Muscle layer of duodenum (tissue), 2 donors: ENCODE measurements around the gene RPS25.
"Not testable (repeated sequence)": the region's sequence is repeated elsewhere in the genome, so short reads cannot be mapped to it uniquely, and the experiment has no call there.

ENCODE experiments used
- H3K27ac ChIP-seq: one replicate; pipeline ENCODE4 v1.7.0; 2013; ENCODE audit warnings: mild to moderate bottlenecking, low read length
- H3K27me3 ChIP-seq: one replicate; pipeline ENCODE4 v1.7.0; 2013; ENCODE audit warnings: low read depth, mild to moderate bottlenecking, control low read depth, low read length
- H3K36me3 ChIP-seq, 2 donors: one replicate each; pipeline ENCODE4 v1.7.0; 2013; ENCODE audit warnings: low read length in 2 of 2, control low read depth in 1 of 2, mild to moderate bottlenecking in 1 of 2; ENCODE audit not compliant: insufficient read depth in 2 of 2, control insufficient read depth in 1 of 2
- H3K4me1 ChIP-seq, 2 donors: one replicate each; pipeline ENCODE4 v1.7.0; 2013; ENCODE audit warnings: low read length in 2 of 2, mild to moderate bottlenecking in 2 of 2, control low read depth in 1 of 2, moderate library complexity in 1 of 2; ENCODE audit not compliant: insufficient read depth in 2 of 2, control insufficient read depth in 1 of 2
- H3K4me3 ChIP-seq, 2 donors: one replicate each; pipeline ENCODE4 v1.7.0; 2013; ENCODE audit warnings: low read length in 2 of 2, low read depth in 1 of 2, mild to moderate bottlenecking in 1 of 2
- H3K9me3 ChIP-seq, 2 donors: one replicate each; pipeline ENCODE4 v1.7.0; 2013; ENCODE audit warnings: low read length in 2 of 2, control low read depth in 1 of 2, mild to moderate bottlenecking in 1 of 2; ENCODE audit not compliant: control insufficient read depth in 1 of 2
- donor health status: healthy.

Gene RPS25

GRCh38 chr11:119014209-119014924 lies 3.8 kb downstream of the RPS25 start:
- Histone ChIP-seq H3K36me3 (peaks cover 51 to 53% of the 10 kb centered on the region in 2 donors), H3K4me3 (no peak overlapping the region), H3K27me3 (no peaks in the 10 kb centered on the region), H3K9me3 (no peaks in the 10 kb centered on the region), H3K4me1 (peaks cover 0 to 21% of the 10 kb centered on the region in 2 donors), H3K27ac (no peak overlapping the region)

DNA sequence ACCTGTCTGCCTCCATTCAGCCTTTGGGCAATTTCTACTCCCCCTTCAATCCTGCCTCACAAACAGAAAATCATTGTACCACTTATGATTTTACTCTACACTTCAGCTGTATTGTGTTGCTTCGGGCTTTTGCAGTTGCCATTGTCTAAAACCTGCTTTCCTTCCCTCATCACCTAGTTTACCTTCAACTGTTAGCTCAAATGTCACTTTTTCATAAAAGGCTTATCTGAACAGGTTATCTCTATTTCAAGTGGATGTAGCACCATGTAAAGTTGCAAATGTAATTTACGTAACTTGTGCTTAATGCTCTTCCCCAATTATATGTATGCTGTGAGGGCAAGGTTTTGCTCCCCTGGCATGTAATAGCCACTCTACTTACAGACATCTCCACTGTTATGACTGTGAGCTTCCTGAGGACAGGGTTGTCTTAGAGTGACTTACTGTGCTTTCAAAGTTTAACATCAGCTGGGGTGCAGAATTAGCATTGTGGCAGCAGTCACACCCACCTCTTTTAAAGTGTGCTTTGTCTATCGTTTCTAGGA lies 5.4 kb downstream of the RPS25 start:
- H3K4me1 ChIP-seq: peaks cover 0 to 21% of the 10 kb centered on the region in 2 donors
- no peaks in the 10 kb centered on the region for H3K27me3 ChIP-seq
- no peak overlapping the region for H3K27ac ChIP-seq
- no peaks in the 10 kb centered on the region for H3K9me3 ChIP-seq
- peaks cover 51 to 59% of the 10 kb centered on the region in 2 donors for H3K36me3 ChIP-seq
- no peak overlapping the region for H3K4me3 ChIP-seq

GRCh38 chr11:119011476-119012053 lies 6.6 kb downstream of the RPS25 start:
- H3K4me3 ChIP-seq: no peak overlapping the region
- peaks cover 48 to 69% of the 10 kb centered on the region in 2 donors for H3K36me3 ChIP-seq

GRCh38 chr11:119006656-119007055 lies 11.5 kb downstream of the RPS25 start:
- no peak overlapping the region for H3K27ac ChIP-seq
- H3K4me1 ChIP-seq: no peaks in the 10 kb centered on the region
- H3K36me3 ChIP-seq: peaks cover 11 to 58% of the 10 kb centered on the region in 2 donors
- H3K9me3 ChIP-seq: no peaks in the 10 kb centered on the region
- no peak overlapping the region for H3K4me3 ChIP-seq
- H3K27me3 ChIP-seq: no peaks in the 10 kb centered on the region

More at GRCh38 chr11:119011476-119012053, 6.6 kb downstream of the RPS25 start:
- H3K27ac ChIP-seq: no peak overlapping the region
- peaks cover 0 to 11% of the 10 kb centered on the region in 2 donors for H3K4me1 ChIP-seq
- no peaks in the 10 kb centered on the region for H3K9me3 ChIP-seq
- H3K27me3 ChIP-seq: no peaks in the 10 kb centered on the region

DNA sequence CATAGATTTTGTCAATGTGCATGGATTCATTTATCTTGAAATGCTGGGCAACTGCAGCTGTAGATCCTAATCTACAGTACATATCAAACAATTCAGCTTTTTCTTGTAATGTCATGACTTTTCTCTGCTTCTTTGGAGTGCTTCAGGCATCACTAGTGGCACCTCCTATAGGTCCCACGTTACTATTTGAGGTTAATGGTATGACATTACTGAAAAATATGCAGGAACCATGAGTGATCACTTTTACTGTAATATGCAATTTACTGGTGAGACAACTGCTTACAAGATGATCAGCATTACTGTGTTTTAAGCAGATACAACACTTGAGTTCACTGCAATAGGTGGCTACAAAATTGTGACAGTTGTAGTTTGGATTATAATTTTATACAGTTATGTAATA lies 17.2 kb downstream of the RPS25 start:
- Histone ChIP-seq H3K4me3 (no peak overlapping the region), H3K4me1 (peaks cover 6 to 21% of the 10 kb centered on the region in 2 donors), H3K27ac (no peak overlapping the region), H3K36me3 (peaks cover 0 to 38% of the 10 kb centered on the region in 2 donors), H3K9me3 (no peaks in the 10 kb centered on the region), H3K27me3 (no peaks in the 10 kb centered on the region)

DNA sequence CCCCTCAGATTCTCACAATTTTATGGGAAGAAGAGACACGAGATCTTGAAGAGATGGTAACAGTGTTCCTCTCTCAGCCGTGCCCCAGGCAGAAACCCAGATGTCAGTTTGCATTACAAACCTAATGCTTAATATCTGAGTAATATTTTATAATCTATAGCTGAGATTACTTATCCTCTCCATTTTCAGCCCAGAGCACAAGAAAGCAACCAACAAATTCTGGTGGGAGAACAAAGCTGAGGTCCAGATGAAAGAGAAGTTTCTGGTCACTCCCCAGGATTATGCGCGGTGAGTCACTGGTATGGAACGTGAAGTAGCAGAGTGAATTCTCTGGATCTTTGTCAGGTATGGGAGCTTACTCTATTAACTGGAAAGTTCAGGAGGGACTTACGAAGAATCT lies 19.3 kb downstream of the RPS25 start:
- peak overlapping the region; percentile 84 to 88 for H3K4me3 ChIP-seq
- H3K36me3 ChIP-seq: peaks cover 0 to 26% of the 10 kb centered on the region in 2 donors
- no peaks in the 10 kb centered on the region for H3K9me3 ChIP-seq
- peak overlapping the region; percentile 84 for H3K27ac ChIP-seq
- peaks cover 6 to 21% of the 10 kb centered on the region in 2 donors for H3K4me1 ChIP-seq
- no peaks in the 10 kb centered on the region for H3K27me3 ChIP-seq

DNA sequence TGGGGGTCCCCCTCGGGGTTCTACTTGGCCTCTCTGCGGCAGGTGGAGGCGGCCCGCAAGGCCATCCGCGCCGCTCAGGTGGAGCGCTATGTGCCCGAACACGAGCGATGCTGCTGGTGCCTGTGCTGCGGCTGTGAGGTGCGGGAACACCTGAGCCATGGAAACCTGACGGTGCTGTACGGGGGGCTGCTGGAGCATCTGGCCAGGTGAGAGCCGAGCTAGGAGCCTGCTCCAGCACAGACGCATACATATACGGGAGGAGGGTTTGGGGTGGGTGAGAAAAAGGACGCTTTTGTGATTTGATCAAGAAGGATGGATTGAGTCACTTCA lies 19.8 kb downstream of the RPS25 start:
- H3K36me3 ChIP-seq: peaks cover 0 to 24% of the 10 kb centered on the region in 2 donors
- peaks cover 6 to 21% of the 10 kb centered on the region in 2 donors for H3K4me1 ChIP-seq
- no peaks in the 10 kb centered on the region for H3K9me3 ChIP-seq
- no peaks in the 10 kb centered on the region for H3K27me3 ChIP-seq
- H3K27ac ChIP-seq: peak overlapping the region; percentile 84
- peak overlapping the region; percentile 84 to 88 for H3K4me3 ChIP-seq

DNA sequence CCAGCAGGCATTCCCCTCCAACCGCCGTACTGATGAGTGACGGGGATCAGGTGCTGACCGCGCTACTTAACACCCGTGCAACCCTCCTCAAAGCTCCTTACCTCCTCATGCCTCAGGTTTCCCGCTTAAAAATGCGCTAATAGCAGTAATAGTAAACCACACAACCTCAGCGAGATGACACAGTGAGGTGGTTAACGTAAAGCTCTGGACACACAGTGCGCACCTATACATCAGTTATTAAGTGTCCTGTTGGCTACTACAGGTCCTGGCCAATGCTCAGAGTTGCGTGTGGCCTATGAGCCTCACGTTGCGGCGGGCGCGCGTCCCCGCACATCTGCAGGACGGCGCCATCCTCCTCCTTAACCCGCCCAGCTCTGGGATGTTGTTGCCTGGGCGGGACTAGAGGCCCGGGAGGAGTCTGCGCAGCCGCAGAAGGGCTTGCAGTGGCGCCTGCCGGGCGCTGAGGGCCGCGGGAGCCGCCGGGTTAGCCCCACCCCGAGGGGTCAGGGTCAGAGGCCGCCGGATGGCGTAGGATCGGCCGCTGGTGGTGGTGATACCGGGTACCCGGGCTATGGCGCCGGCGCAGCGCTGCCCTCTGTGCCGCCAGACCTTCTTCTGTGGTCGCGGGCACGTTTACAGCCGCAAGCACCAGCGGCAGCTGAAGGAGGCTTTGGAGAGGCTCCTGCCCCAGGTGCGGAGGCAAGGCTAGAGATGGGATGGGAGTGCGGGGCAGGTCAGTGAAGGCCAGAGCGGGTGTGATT lies 20.3 kb downstream of the RPS25 start, which contains the start of gene CENATAC:
Gene CENATAC (plus strand): TSS at position 512 of the 761 bp plus-strand sequence. CDS start 60 bp downstream, at position 572.
- no peaks in the 10 kb centered on the region for H3K9me3 ChIP-seq
- H3K27me3 ChIP-seq: no peaks in the 10 kb centered on the region
- peaks cover 0 to 19% of the 10 kb centered on the region in 2 donors for H3K36me3 ChIP-seq
- peak within 1 kb of the TSS; percentile 84 to 88 for H3K4me3 ChIP-seq
- peaks cover 6 to 21% of the 10 kb centered on the region in 2 donors for H3K4me1 ChIP-seq
- peak within 1 kb of the TSS; percentile 84 for H3K27ac ChIP-seq

DNA sequence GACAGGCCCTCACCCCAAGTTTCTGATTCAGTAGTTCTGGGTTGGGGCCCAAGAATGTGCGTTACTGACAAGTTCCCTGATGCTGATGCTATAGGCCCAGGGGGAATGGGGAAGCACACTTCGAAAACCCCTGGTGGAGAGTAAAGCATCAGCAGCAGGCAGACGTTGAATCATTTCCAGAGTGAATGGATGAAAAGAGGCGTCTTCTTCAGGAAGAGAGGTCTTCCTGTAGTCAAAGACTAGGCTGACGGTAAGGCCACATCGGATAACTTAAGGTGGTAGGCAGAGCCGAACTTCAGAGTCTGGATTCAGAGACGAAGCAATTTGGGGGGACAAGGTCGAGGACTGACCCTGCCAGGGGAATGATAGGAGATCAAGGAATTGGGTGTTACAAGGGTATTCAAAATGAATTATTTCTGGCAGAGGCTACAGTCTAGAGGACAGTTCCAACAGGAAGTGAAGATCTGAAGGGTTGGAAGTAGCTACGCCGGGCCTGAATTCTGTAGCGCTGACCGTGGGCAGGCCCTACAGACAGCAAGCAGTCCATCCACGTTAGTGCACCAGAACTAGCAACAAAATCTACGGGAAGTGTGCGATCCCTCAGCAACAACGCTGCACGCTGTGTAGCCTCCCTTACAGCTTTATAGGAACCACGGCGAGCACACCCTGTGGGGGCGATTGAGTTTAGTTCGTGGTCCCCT lies 21.1 kb downstream of the RPS25 start:
- H3K27ac ChIP-seq: peak overlapping the region; percentile 28
- no peaks in the 10 kb centered on the region for H3K27me3 ChIP-seq

GRCh38 chr11:118991486-118992038 lies 26.6 kb downstream of the RPS25 start:
- H3K27ac ChIP-seq, H3K4me3 ChIP-seq, H3K36me3 ChIP-seq, H3K4me1 ChIP-seq, H3K9me3 ChIP-seq, H3K27me3 ChIP-seq: not testable (repeated sequence)

More for the DNA sequence above, 21.1 kb downstream of the RPS25 start:
- Histone ChIP-seq H3K36me3 (peaks cover 0 to 12% of the 10 kb centered on the region in 2 donors), H3K4me3 (peak overlapping the region; percentile 84 to 88), H3K4me1 (peaks cover 6 to 21% of the 10 kb centered on the region in 2 donors), H3K9me3 (no peaks in the 10 kb centered on the region)
